B cell (primary cell): ENCODE measurements around the gene LRFN4.

Experiments
- EZH2 ChIP-seq: IDR thresholded peaks from 2 replicates; pipeline ENCODE4 v1.6.1; 2012; ENCODE audit warnings: borderline replicate concordance, low read depth, mild to moderate bottlenecking, moderate library complexity, low read length; ENCODE audit not compliant: insufficient read depth, poor library complexity, severe bottlenecking
- TF ChIP-seq, protein P1 (sequence below): fragments of 200-600 bp; IDR thresholded peaks from one replicate; pipeline ENCODE4 v1.8.0; 2022; ENCODE audit warnings: antibody characterized with exemption, mild to moderate bottlenecking

DNA sequence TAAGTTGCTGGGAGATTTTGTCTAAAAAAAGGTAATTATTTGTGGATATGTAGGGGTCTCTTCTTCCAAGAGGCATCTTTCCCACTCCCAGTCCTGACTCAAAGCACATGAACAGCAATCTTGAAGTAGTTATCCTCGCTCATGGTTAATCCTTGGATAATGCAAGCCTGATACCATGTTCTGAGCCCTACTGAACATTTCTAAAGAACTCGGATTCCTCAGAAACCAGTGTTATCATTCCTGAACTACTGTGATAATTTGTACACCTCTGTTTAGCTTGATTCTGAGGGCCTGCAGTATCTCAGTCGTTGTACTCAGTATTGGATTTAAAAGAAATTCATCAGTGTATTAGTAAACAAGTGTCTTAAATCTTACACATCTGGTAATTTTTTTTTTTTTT, 36.0 kb upstream of the LRFN4 start:
- TF ChIP-seq, protein P1, sequence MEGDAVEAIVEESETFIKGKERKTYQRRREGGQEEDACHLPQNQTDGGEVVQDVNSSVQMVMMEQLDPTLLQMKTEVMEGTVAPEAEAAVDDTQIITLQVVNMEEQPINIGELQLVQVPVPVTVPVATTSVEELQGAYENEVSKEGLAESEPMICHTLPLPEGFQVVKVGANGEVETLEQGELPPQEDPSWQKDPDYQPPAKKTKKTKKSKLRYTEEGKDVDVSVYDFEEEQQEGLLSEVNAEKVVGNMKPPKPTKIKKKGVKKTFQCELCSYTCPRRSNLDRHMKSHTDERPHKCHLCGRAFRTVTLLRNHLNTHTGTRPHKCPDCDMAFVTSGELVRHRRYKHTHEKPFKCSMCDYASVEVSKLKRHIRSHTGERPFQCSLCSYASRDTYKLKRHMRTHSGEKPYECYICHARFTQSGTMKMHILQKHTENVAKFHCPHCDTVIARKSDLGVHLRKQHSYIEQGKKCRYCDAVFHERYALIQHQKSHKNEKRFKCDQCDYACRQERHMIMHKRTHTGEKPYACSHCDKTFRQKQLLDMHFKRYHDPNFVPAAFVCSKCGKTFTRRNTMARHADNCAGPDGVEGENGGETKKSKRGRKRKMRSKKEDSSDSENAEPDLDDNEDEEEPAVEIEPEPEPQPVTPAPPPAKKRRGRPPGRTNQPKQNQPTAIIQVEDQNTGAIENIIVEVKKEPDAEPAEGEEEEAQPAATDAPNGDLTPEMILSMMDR: no peak
- TF ChIP-seq EZH2: no peak
